Nephron (organoid): ENCODE measurements around the gene PHACTR1.

ENCODE experiments used
- H3K27ac Mint-ChIP-seq, 3 experiments: 2 replicates each; pipeline ENCODE4 v1.8.0; 2020; ENCODE audit warnings: mixed read lengths in 3 of 3, mild to moderate bottlenecking in 2 of 3, moderate library complexity in 1 of 3
- H3K27me3 Mint-ChIP-seq: 2 replicates; pipeline ENCODE4 v1.8.0; 2021; ENCODE audit warnings: low read depth, mild to moderate bottlenecking, moderate library complexity, mixed read lengths
- H3K36me3 Mint-ChIP-seq: 2 replicates; pipeline ENCODE4 v1.8.0; 2020; ENCODE audit warnings: low read depth, mixed read lengths
- H3K4me1 Mint-ChIP-seq: 2 replicates; pipeline ENCODE4 v1.8.0; 2020; ENCODE audit warnings: mixed read lengths
- H3K4me3 Mint-ChIP-seq, 3 experiments: 2 replicates each; pipeline ENCODE4 v1.8.0; 2020; ENCODE audit warnings: mild to moderate bottlenecking in 3 of 3, mixed read lengths in 3 of 3, moderate library complexity in 2 of 3
- H3K9me3 Mint-ChIP-seq: 2 replicates; pipeline ENCODE4 v1.8.0; 2020; ENCODE audit warnings: mixed read lengths
- CTCF ChIP-seq, 3 experiments: fragments of 200-600 bp; sonication (generic); IDR thresholded peaks; one replicate each; pipeline ENCODE4 v1.5.0; 2021; ENCODE audit warnings: antibody characterized with exemption in 3 of 3; ENCODE audit not compliant: unreplicated experiment in 3 of 3

The PHACTR1 gene

GRCh38 chr6:12865117-12865516, 148.6 kb downstream of the PHACTR1 start:
- no peaks in the 10 kb centered on the region for H3K36me3 Mint-ChIP-seq
- no peak overlapping the region for H3K27ac Mint-ChIP-seq
- H3K27me3 Mint-ChIP-seq: peaks cover 13% of the 10 kb centered on the region
- no peak overlapping the region for H3K4me3 Mint-ChIP-seq
- no peak for TF ChIP-seq CTCF (IDR thresholded peaks at IDR 0.05; ENCODE audit: unreplicated experiment in 3 of 3)
- no peaks in the 10 kb centered on the region for H3K9me3 Mint-ChIP-seq
- no peaks in the 10 kb centered on the region for H3K4me1 Mint-ChIP-seq

DNA sequence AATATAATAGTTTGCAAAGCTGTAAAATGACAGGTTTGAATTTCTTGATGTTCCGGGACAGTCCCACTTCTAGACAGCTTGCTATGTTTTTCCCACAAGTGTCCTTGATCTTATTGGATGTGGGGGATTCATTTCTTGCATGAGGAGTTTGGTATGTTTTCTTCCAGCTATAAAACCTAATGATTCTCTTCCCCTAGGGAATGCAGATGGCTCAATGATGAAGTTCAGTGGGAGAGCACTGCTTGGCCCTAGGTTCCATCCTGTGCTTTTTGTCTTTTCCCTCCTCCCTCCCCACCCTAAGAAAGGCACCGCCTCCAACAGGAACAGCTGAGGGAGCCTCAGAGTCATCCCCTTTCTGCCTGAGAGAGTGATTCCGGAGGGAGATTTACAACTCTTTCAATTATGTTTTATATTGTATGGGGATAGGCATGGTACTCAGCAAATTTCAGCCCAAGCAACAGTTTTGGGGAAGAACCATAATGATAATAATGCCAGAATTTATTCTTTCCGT, 149.2 kb downstream of the PHACTR1 start:
- H3K36me3 Mint-ChIP-seq: no peaks in the 10 kb centered on the region
- no peaks in the 10 kb centered on the region for H3K9me3 Mint-ChIP-seq
- no peak overlapping the region for H3K27ac Mint-ChIP-seq
- H3K4me1 Mint-ChIP-seq: no peaks in the 10 kb centered on the region
- H3K27me3 Mint-ChIP-seq: peaks cover 13% of the 10 kb centered on the region
- H3K4me3 Mint-ChIP-seq: no peak overlapping the region
- TF ChIP-seq CTCF (IDR thresholded peaks at IDR 0.05; ENCODE audit: unreplicated experiment in 3 of 3): no peak

GRCh38 chr6:12866422-12867029, 150.0 kb downstream of the PHACTR1 start:
- H3K9me3 Mint-ChIP-seq: no peaks in the 10 kb centered on the region
- peaks cover 13% of the 10 kb centered on the region for H3K27me3 Mint-ChIP-seq
- no peak for TF ChIP-seq CTCF (IDR thresholded peaks at IDR 0.05; ENCODE audit: unreplicated experiment in 3 of 3)
- H3K36me3 Mint-ChIP-seq: no peaks in the 10 kb centered on the region
- H3K27ac Mint-ChIP-seq: no peak overlapping the region
- H3K4me1 Mint-ChIP-seq: no peaks in the 10 kb centered on the region
- H3K4me3 Mint-ChIP-seq: no peak overlapping the region

- Mint-ChIP-seq H3K27ac (no peak overlapping the region), H3K27me3 (peaks cover 13% of the 10 kb centered on the region), H3K4me1 (no peaks in the 10 kb centered on the region), H3K4me3 (no peak overlapping the region), H3K9me3 (no peaks in the 10 kb centered on the region), H3K36me3 (no peaks in the 10 kb centered on the region)
- no peak for TF ChIP-seq CTCF (IDR thresholded peaks at IDR 0.05; ENCODE audit: unreplicated experiment in 3 of 3)
These were observed 153.4 kb downstream of the PHACTR1 start for GRCh38 chr6:12869816-12870432.

DNA sequence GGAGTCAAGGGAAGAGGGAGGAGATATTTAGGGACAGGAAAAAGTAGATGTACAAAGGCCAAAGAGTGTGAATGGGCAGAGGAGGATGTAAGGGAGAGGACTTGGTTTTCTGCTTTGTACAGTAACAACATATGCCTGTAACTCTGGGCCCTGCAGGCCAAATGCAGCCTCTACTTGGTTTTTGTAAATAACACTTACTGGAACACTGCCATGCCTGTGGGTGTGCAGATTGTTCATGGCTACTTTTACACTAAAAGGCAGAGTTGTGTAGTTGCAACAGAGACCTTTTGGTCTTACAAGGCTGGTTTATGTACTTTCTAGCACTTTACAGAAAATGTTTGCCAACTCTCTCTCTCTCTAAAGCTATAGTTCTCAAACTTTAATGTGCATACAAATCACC, 157.1 kb downstream of the PHACTR1 start:
- Mint-ChIP-seq H3K27ac (no peak overlapping the region), H3K27me3 (no peaks in the 10 kb centered on the region), H3K36me3 (no peaks in the 10 kb centered on the region), H3K9me3 (no peaks in the 10 kb centered on the region), H3K4me1 (no peaks in the 10 kb centered on the region), H3K4me3 (no peak overlapping the region)
- TF ChIP-seq CTCF (IDR thresholded peaks at IDR 0.05; ENCODE audit: unreplicated experiment in 3 of 3): no peak

DNA sequence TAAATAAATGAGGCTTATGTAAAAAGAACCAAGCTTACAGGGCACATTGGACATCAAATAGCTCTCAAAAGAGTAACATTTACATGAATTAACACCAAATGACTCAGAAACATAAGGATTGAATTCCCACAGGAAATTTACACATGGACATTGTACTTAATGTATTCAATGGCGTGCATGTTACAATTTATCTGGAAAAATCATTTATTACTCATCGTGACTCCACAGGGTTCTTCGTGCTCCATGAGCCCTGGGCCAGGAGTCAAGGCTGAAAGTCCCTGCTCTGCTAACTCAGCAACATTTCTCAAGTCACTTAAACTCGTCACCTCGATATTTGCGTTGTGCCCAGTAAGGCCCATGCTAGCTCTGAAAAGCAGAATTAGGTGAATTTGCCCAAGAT, 158.5 kb downstream of the PHACTR1 start:
- no peak for TF ChIP-seq CTCF (IDR thresholded peaks at IDR 0.05; ENCODE audit: unreplicated experiment in 3 of 3)
- H3K27me3 Mint-ChIP-seq: no peaks in the 10 kb centered on the region
- H3K27ac Mint-ChIP-seq: no peak overlapping the region
- H3K4me3 Mint-ChIP-seq: no peak overlapping the region
- no peaks in the 10 kb centered on the region for H3K4me1 Mint-ChIP-seq
- H3K36me3 Mint-ChIP-seq: no peaks in the 10 kb centered on the region
- no peaks in the 10 kb centered on the region for H3K9me3 Mint-ChIP-seq
